ENCODE results near the gene CDS2. TPM values are rescaled to one million over a fixed set of nuclear protein-coding genes. Genes with fewer than 3 reads are reported as not detected.

Gene CDS2
- total RNA-seq, 1 experiment from 2014 or later: 37.5 TPM

DNA sequence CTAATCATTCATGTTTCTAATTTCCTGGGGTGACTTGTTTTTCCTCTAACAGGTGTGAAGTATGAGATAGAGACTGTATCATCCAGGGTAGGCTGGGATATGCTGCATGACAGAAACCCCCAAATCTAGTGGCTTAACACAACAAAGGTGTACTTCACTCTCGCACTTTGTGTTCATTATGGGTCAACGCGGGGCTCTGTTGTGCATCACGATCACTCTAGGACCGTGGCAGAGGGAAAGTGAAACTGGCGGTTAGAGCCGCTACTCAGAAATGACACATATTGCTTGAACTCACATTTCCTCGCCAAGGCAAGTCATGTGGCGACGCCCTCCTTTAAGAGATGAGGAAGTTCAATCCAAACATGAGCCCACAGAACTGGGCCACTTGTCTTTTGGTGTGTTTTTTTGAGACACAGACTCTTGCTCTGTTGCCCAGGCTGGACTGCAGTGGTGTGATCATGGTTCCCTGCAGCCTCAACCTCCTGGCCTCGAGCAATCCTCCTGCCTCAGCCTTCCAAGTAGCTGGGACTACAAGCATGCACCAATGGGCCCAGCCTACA lies 48.3 kb upstream of the CDS2 start:
- ChIA-PET RAD21 (ENCODE audit: low non-redundant PET in 1 of 2, low total read pairs in 2 of 2, uncharacterized antibody in 2 of 2, unreplicated experiment in 2 of 2) (no interaction called here), POLR2A (no interaction called here), CTCF (no interaction called here)
- H3K4me2 ChIP-seq (ENCODE audit: low read length): peak overlapping the region; percentile 30
- no peaks in the 10 kb centered on the region for H3K79me2 ChIP-seq (ENCODE audit: insufficient read depth, low read length)
- H3K9me2 ChIP-seq (ENCODE audit: insufficient read depth): no peaks in the 10 kb centered on the region
- intact Hi-C loops (cut with micrococcal nuclease): no loop called here
- H3K27me3 ChIP-seq (ENCODE audit: insufficient read depth, low read length): no peaks in the 10 kb centered on the region
- no peak overlapping the region for H3K27ac ChIP-seq (ENCODE audit: low read depth, low read length)
- H3K4me3 ChIP-seq (replicated peaks in 1 of 2; ENCODE audit: low read depth in 1 of 2, low read length in 2 of 2): no peak overlapping the region
- no peak for ATAC-seq
- no peak overlapping the region for H2AFZ ChIP-seq (ENCODE audit: low read depth, low read length, poor library complexity, severe bottlenecking)
- no peak for DNase-seq (ENCODE audit: low read depth, low spot score)
- peaks cover 10 to 21% of the 10 kb centered on the region in 2 experiments for H3K4me1 ChIP-seq (ENCODE audit: control insufficient read depth in 1 of 2, insufficient read depth in 2 of 2, low read length in 2 of 2)
- TF ChIP-seq EZH2phosphoT487 (IDR thresholded peaks at IDR 0.05; ENCODE audit: borderline replicate concordance) (no peak), ZNF274 (IDR thresholded peaks at IDR 0.05; ENCODE audit: low read depth, low read length) (no peak), CEBPB (IDR thresholded peaks at IDR 0.05; ENCODE audit: low read depth) (no peak), EGR1 (IDR thresholded peaks at IDR 0.05; ENCODE audit: low read depth) (no peak), SIN3A (IDR thresholded peaks at IDR 0.05; ENCODE audit: low read depth) (no peak), RAD21 (IDR thresholded peaks at IDR 0.05; ENCODE audit: low read depth) (no peak), TCF7L2 (IDR thresholded peaks at IDR 0.05; ENCODE audit: borderline replicate concordance, extremely low read depth, insufficient read depth, insufficient read length) (no peak)
- H3K9ac ChIP-seq (ENCODE audit: low read length): no peak overlapping the region
- no peaks in the 10 kb centered on the region for H3K9me3 ChIP-seq (ENCODE audit: control insufficient read depth in 1 of 2, insufficient read depth in 1 of 2, low read depth in 1 of 2, low read length in 2 of 2)
- no peaks in the 10 kb centered on the region for H4K20me1 ChIP-seq (ENCODE audit: insufficient read depth)
- no peaks in the 10 kb centered on the region for H3K36me3 ChIP-seq (ENCODE audit: control insufficient read depth in 1 of 2, insufficient read depth in 2 of 2, low read length in 2 of 2)
- no TSS peak for BruUV-seq (replicated peaks)

DNA sequence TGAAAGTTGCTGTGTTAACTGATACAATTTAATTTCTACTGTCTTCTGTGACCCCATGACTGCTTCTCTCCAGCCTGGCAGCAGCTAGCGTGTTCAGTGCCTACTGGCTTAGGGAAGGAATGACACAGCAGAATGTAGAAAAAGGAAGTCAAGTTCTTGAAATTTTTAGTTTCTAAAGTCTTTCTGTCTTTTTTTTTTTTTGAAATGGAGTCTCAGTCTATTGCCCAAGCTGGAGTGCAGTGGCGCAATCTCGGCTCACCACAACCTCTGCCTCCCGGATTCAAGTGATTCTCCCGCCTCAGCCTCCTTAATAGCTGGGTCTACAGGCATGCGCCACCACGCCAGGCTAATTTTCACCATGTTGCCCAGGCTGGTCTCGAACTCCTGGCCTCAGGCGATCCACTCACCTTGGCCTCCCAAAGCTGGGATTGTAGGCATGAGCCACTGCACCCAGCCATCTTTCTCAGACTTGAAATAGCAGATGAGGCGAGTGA lies 46.4 kb upstream of the CDS2 start:
- H3K79me2 ChIP-seq (ENCODE audit: insufficient read depth, low read length): no peaks in the 10 kb centered on the region
- H3K36me3 ChIP-seq (ENCODE audit: control insufficient read depth in 1 of 2, insufficient read depth in 2 of 2, low read length in 2 of 2): no peaks in the 10 kb centered on the region
- no peaks in the 10 kb centered on the region for H3K9me3 ChIP-seq (ENCODE audit: control insufficient read depth in 1 of 2, insufficient read depth in 1 of 2, low read depth in 1 of 2, low read length in 2 of 2)
- ChIA-PET RAD21 (ENCODE audit: low non-redundant PET in 1 of 2, low total read pairs in 2 of 2, uncharacterized antibody in 2 of 2, unreplicated experiment in 2 of 2) (no interaction called here), CTCF (interaction anchor here (1.5 kb wide), 1 partner anchor 20 kb away, joined by 5 read pairs; no protein-coding TSS in a partner anchor), POLR2A (no interaction called here)
- no TSS peak for BruUV-seq (replicated peaks)
- no peak for TF ChIP-seq SP1 (IDR thresholded peaks at IDR 0.05; ENCODE audit: low read depth)
- TF ChIP-seq, protein P1, sequence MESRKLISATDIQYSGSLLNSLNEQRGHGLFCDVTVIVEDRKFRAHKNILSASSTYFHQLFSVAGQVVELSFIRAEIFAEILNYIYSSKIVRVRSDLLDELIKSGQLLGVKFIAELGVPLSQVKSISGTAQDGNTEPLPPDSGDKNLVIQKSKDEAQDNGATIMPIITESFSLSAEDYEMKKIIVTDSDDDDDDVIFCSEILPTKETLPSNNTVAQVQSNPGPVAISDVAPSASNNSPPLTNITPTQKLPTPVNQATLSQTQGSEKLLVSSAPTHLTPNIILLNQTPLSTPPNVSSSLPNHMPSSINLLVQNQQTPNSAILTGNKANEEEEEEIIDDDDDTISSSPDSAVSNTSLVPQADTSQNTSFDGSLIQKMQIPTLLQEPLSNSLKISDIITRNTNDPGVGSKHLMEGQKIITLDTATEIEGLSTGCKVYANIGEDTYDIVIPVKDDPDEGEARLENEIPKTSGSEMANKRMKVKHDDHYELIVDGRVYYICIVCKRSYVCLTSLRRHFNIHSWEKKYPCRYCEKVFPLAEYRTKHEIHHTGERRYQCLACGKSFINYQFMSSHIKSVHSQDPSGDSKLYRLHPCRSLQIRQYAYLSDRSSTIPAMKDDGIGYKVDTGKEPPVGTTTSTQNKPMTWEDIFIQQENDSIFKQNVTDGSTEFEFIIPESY (IDR thresholded peaks at IDR 0.05; ENCODE audit: extremely low read depth, insufficient replicate concordance, low read length): no peak
- no peak for TF ChIP-seq ZFX (IDR thresholded peaks at IDR 0.05)
- TF ChIP-seq CEBPB (IDR thresholded peaks at IDR 0.05; ENCODE audit: low read depth): no peak
- no peaks in the 10 kb centered on the region for H3K9me2 ChIP-seq (ENCODE audit: insufficient read depth)
- no peak for ATAC-seq
- no peak overlapping the region for H3K4me3 ChIP-seq (replicated peaks in 1 of 2; ENCODE audit: low read depth in 1 of 2, low read length in 2 of 2)
- no peak for DNase-seq (ENCODE audit: low read depth, low spot score)
- no peak overlapping the region for H3K9ac ChIP-seq (ENCODE audit: low read length)
- no peak overlapping the region for H3K4me2 ChIP-seq (ENCODE audit: low read length)
- H3K27me3 ChIP-seq (ENCODE audit: insufficient read depth, low read length): no peaks in the 10 kb centered on the region
- no peak overlapping the region for H3K27ac ChIP-seq (ENCODE audit: low read depth, low read length)
- no peaks in the 10 kb centered on the region for H4K20me1 ChIP-seq (ENCODE audit: insufficient read depth)
- H2AFZ ChIP-seq (ENCODE audit: low read depth, low read length, poor library complexity, severe bottlenecking): no peak overlapping the region
- intact Hi-C loops (cut with micrococcal nuclease): no loop called here
- H3K4me1 ChIP-seq (ENCODE audit: control insufficient read depth in 1 of 2, insufficient read depth in 2 of 2, low read length in 2 of 2): peaks cover 0 to 10% of the 10 kb centered on the region in 2 experiments; a peak in 2 of 4 replicates
